ENCODE data around the gene RUBCNL.
"Not testable (repeated sequence)": the region's sequence is repeated elsewhere in the genome, so short reads cannot be mapped to it uniquely, and the experiment has no call there.

The RUBCNL gene

DNA sequence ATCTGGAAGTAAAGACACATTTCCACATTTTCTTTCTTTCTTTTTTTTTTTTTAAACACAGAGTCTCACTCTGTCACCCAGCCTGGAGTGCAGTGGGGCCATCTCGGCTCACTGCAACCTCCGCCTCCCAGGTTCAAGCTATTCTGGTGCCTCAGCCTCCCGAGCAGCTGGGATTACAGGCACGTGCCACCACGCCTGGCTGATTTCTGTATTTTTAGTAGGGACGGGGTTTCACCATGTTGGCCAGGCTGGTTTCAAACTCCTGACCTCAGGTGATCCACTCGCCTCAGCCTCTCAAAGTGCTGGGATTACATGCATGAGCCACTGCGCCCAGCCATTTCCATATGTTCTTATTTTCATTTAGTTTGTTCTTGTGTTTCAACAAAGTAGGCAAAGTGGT lies 14.1 kb downstream of the RUBCNL start:
- not testable (repeated sequence) for DNase-seq

GRCh38 chr13:46372071-46372470 lies 15.0 kb downstream of the RUBCNL start:
- DNase-seq, result no peak

- DNase-seq, result no peak
Observed at GRCh38 chr13:46369506-46370277, 17.4 kb downstream of the RUBCNL start.

DNA sequence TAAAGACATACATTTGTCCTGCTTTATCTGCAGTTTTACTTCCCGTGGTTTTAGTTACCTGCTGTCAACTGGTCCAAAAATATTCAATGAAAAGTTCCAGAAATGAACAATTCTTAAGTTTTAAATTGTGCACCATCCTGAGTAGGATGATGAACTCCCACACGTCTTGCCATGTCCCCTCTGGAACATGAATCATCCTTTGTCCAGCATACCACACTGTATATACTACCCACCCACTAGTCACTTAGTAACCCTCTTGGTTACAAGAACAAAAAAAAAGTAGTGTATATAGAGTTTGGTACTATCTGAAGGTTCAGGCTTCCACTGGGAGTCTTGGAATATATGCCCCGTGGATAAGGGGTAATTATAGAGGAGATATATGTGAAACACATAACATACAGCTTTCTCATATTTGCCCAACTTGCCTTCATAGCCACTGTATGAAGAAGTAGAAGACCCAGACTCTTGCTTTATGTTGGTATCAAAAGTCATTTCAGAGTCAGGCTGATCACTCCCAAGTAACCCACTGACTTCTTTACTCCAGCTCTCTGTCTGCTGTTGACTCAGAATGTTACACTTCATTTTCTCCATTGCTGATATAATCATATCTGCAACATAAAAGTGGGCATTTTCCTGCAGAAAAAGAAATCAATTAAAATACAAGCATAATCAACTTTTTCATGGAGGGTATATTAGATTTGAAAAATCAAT lies 19.3 kb downstream of the RUBCNL start:
- DNase-seq, result no peak

DNA sequence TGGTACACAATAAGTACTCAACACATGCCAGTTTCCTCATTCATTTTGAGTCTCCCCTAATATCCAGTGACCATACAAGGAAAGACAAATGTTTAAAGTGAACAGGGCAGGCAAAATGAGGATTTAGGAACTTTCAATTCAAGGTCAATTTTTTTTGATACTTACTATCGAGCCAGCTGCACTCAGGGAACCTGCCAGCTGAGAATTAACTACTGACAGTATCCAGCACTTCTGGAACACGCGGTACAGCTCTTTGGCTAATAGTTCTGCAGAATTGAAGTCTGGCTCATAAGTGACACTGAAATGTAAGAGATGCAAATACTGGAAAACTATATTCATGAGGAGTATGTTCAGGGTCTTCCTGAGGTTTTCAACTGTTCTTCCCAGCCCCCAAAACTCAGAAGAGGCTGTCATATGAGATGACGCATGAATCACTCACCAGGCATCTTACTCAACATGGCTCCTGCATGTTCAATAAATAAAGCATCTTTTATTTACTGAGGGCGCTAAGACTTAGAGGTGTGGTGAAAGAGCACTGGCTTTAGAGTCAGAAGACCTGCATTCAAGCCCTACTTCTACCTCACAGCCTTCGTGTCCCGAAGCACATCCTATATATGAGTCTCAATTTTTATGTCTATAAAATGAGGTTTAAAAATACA lies 25.6 kb downstream of the RUBCNL start:
- no peak for DNase-seq

DNA sequence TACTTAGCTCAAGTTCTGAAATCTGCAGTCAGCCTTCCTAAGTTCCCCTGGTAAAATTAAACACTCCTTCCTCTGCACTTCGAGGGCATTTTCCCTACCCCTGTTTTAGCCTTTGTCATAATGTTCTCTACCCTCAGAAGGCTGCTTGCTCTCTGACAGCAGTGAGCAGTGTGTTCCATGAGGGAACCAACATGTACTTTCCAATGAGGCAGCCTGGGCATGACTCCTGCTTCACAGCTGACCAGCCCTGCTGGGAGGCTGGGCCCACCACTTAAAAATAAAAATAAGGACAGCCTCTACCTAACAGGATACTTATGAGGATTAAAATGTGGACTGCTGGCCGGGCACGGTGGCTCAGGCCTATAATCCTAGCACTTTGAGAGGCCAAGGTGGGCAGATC lies 26.4 kb downstream of the RUBCNL start:
- DNase-seq, result no peak

DNA sequence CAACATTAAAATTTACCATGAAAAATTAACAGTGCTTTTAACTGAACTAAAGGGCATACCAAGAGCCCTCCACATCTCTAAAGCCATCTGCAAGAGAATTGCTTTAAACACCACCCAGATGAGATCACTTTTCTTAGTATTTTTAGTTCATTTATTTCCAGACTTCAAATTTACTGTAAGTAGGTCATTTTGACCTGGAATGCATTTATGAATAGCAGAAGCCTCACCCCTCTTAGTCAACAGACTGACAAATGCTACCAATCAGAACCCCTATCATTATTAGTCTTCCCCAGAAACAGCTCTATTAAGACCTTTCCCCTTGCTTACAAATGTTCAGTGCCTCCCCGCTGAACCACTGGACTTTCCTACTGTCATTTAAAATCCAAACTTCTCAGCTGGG lies 27.3 kb downstream of the RUBCNL start:
- no peak for DNase-seq

DNA sequence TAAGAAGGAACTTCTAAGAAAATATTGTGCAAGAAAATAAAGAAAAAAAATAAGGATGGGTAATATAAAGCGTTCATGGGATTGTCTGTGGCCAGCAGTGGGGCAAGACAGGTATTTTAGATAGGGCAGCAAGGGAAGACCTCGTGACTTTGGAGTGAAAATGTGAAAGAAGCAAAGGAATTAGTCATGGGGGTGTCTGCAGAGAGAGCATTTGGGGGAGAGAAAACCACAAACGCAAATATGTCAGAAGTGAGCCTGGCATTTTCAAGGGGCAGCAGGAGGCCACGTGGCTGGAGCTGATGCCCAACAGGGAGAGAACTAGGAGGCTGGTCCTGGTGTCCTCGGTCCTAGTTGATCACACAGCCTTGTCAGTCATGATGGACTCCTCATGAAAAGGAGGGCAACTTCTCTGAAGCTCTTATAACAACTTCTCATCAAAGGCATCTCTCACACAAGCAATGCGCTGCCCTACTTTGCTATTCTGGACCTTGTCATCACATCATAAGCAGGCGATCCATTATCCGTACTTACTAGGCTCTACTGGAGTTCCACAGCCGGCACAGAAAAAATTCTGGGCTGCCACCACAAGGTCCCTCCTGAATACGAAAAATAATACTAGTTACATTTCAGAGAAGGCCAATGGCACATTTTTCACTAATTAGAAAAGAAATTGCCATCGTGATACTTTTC lies 31.0 kb downstream of the RUBCNL start:
- no peak for DNase-seq

GRCh38 chr13:46355088-46355468 lies 32.0 kb downstream of the RUBCNL start:
- DNase-seq, result no peak

- peak; percentile 11 for DNase-seq
Observed at GRCh38 chr13:46354156-46355087, 32.6 kb downstream of the RUBCNL start.

- no peak for DNase-seq
Observed at GRCh38 chr13:46352805-46353204, 34.2 kb downstream of the RUBCNL start.

- no peak for DNase-seq
Observed at GRCh38 chr13:46350003-46350402, 37.0 kb downstream of the RUBCNL start.

GRCh38 chr13:46348961-46349360 lies 38.1 kb downstream of the RUBCNL start:
- no peak for DNase-seq

DNA sequence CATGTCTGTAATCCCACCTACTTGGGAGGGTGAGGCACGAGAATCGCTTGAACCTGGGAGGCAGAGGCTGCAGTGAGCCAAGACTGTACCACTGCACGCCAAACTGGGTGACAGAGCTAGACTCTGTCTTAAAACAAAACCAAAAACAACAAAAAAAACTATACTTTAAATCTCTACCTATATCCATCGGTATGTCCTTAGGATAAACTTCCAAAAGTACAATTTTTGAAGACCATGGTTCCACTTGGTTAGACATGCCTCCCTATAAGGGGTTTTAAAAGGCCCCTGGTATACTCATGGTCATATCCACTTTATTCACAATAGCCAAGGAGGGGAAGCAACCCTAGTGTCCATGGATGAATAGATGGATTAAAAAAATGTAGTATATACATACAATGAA lies 39.8 kb downstream of the RUBCNL start:
- no peak for DNase-seq

DNA sequence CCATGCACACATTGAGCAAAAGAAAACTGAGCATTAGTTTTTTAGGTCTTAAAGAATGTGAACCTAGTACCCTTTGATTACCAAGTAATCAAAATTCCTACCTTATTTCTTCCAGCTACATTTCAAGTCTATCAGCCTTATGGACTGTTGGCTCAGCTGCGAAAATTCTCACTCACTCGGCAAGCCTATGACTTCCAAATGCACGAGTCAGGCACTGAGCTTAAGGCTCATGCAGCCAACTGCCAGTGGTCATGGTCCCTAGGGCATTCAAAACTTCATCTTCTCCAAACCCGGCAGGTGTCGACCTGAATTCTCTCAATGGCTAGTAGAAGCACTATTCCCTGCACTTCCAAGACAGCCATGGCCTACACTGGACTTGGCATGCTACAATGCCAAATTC lies 41.2 kb downstream of the RUBCNL start:
- DNase-seq, result no peak

DNA sequence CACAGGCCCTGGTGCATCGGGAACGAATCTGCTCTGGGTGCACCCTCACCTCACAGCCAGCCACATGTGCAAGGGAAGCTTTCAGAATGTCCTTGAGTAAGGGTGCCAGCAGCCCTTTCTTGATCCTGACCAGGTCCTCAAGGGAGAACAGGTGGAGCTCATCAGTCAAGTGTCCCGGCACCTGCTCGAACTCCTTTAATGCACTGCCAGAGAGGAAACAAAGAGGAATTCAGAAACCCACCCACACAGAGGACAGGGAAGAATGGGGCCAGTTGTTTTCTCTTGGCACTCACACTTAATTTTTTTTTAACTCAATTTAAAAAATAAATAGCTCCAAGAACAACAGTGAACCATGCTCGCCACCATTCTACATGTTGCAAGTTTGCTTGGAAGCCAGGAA lies 41.7 kb downstream of the RUBCNL start:
- DNase-seq, result no peak

GRCh38 chr13:46343279-46343994 lies 43.6 kb downstream of the RUBCNL start:
- no peak for DNase-seq

- DNase-seq, result no peak
Observed at GRCh38 chr13:46342538-46342937, 44.5 kb downstream of the RUBCNL start.

DNA sequence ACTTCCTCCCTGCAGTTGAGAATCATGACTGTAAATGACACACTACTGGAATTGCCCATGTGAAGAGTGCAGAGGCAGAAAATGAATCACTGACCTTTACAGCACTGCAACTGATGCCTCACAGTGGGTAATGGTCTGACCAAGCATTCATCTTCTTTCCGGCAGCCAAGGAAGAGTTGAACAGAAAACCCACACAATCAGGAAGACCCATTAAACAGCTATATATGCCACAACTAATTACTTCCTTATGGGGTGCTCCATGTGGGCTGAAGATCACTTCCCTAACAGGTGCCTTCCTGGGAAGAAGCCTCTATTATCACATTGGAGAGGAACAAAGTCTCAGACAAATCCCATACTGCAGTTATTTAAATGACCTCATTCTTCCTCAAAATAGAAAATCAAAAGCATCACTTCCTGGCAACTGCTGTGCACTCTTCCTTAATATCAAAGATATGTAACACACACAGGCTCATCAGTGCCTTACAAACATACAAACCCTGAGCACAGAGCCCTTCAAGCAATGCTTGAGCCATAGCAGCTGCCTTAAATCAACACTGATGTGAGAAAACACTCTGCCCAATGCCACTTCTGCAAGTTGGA lies 45.8 kb downstream of the RUBCNL start:
- DNase-seq, result peak; percentile 12

- no peak for DNase-seq
Observed at GRCh38 chr13:46340631-46341111, 46.4 kb downstream of the RUBCNL start.

DNA sequence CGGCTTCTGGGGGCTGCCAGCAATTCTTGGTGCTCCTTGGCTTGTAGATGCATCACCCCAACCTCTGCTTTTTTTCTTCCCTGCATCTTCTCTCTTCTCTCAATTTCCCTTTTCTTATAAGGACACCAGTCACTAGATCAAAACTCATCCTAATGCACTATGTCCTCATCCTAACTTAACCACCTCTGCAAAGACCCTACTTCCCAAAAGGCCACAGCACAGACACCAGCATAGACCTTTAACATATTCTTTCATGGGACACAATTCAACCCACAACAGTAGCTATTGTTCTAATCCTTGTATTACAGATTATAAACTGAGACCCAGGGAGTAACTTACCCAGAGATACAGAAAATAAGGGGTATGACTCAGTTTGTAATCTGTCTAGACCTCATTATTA lies 47.0 kb downstream of the RUBCNL start:
- DNase-seq, result no peak
